Measurements from ENCODE around the gene MIXL1. TPM values are rescaled to one million over a fixed set of nuclear protein-coding genes. Genes with fewer than 3 reads are reported as not detected.

Gene MIXL1
- total and polyA plus RNA-seq, 2 experiments from 2014 or later, result 0.97 to 1.0 TPM

DNA sequence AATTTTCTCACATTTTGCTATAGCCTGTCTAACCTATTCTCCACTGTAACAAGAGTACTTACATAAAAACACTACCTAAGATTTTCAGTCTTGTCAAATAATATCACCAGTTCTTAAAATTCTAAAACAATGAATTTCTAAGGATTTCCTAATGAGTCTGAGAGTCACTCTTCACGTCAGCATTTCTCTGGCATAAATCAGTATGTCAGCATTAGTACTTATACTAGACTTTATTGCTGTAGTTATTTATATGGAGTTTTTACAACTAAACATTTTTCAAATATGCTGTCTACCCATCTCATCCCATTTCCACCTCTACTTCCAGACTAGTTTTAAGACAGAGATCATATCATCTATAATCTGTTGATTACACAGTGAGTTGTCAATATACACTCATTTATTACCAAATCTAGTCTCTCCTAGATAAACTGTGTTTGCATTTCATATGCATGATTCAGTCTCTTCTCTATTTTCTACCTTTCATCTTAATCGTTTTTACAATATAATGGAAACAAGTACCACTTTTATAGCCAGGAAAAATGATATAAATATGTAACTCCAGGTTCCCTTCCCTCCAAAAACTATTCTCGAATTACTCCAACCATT lies 52.7 kb downstream of the MIXL1 start:
- no peak for ATAC-seq

More for the DNA sequence above, 52.7 kb downstream of the MIXL1 start:
- no peak overlapping the region for H3K27ac ChIP-seq (ENCODE audit: low read depth)
- no peak overlapping the region for H3K27ac Mint-ChIP-seq
- no peaks in the 10 kb centered on the region for H3K79me2 ChIP-seq (replicated peaks; ENCODE audit: insufficient read depth)
- H3K9me3 Mint-ChIP-seq, result no peaks in the 10 kb centered on the region
- H3K9me2 ChIP-seq (ENCODE audit: insufficient read depth), result no peaks in the 10 kb centered on the region
- H3K27me3 Mint-ChIP-seq (ENCODE audit: insufficient read depth, low read depth, poor library complexity), result no peaks in the 10 kb centered on the region
- H3F3A ChIP-seq (replicated peaks; ENCODE audit: low read depth), result no peaks in the 10 kb centered on the region
- H2AFZ ChIP-seq, result no peak overlapping the region
- no peak overlapping the region for H3K4me2 ChIP-seq
- H3K4me1 ChIP-seq (ENCODE audit: insufficient read depth), result no peaks in the 10 kb centered on the region
- H3K36me3 ChIP-seq (ENCODE audit: insufficient read depth), result peaks cover 7% of the 10 kb centered on the region; the same call in 1 of the 2 replicates
- TF ChIP-seq STAT1 (IDR thresholded peaks at IDR 0.05; ENCODE audit: unreplicated experiment), result no peak
- TF ChIP-seq, protein P1, sequence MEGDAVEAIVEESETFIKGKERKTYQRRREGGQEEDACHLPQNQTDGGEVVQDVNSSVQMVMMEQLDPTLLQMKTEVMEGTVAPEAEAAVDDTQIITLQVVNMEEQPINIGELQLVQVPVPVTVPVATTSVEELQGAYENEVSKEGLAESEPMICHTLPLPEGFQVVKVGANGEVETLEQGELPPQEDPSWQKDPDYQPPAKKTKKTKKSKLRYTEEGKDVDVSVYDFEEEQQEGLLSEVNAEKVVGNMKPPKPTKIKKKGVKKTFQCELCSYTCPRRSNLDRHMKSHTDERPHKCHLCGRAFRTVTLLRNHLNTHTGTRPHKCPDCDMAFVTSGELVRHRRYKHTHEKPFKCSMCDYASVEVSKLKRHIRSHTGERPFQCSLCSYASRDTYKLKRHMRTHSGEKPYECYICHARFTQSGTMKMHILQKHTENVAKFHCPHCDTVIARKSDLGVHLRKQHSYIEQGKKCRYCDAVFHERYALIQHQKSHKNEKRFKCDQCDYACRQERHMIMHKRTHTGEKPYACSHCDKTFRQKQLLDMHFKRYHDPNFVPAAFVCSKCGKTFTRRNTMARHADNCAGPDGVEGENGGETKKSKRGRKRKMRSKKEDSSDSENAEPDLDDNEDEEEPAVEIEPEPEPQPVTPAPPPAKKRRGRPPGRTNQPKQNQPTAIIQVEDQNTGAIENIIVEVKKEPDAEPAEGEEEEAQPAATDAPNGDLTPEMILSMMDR (conservative IDR thresholded peaks at IDR 0.05; ENCODE audit: low read depth in 2 of 2), result no peak
- TF ChIP-seq JUNB (IDR thresholded peaks at IDR 0.05; ENCODE audit: unreplicated experiment), result no peak
- TF ChIP-seq ZNF114 (CRISPR knock-in tag; IDR thresholded peaks at IDR 0.05), result no peak
- TF ChIP-seq, protein P2, sequence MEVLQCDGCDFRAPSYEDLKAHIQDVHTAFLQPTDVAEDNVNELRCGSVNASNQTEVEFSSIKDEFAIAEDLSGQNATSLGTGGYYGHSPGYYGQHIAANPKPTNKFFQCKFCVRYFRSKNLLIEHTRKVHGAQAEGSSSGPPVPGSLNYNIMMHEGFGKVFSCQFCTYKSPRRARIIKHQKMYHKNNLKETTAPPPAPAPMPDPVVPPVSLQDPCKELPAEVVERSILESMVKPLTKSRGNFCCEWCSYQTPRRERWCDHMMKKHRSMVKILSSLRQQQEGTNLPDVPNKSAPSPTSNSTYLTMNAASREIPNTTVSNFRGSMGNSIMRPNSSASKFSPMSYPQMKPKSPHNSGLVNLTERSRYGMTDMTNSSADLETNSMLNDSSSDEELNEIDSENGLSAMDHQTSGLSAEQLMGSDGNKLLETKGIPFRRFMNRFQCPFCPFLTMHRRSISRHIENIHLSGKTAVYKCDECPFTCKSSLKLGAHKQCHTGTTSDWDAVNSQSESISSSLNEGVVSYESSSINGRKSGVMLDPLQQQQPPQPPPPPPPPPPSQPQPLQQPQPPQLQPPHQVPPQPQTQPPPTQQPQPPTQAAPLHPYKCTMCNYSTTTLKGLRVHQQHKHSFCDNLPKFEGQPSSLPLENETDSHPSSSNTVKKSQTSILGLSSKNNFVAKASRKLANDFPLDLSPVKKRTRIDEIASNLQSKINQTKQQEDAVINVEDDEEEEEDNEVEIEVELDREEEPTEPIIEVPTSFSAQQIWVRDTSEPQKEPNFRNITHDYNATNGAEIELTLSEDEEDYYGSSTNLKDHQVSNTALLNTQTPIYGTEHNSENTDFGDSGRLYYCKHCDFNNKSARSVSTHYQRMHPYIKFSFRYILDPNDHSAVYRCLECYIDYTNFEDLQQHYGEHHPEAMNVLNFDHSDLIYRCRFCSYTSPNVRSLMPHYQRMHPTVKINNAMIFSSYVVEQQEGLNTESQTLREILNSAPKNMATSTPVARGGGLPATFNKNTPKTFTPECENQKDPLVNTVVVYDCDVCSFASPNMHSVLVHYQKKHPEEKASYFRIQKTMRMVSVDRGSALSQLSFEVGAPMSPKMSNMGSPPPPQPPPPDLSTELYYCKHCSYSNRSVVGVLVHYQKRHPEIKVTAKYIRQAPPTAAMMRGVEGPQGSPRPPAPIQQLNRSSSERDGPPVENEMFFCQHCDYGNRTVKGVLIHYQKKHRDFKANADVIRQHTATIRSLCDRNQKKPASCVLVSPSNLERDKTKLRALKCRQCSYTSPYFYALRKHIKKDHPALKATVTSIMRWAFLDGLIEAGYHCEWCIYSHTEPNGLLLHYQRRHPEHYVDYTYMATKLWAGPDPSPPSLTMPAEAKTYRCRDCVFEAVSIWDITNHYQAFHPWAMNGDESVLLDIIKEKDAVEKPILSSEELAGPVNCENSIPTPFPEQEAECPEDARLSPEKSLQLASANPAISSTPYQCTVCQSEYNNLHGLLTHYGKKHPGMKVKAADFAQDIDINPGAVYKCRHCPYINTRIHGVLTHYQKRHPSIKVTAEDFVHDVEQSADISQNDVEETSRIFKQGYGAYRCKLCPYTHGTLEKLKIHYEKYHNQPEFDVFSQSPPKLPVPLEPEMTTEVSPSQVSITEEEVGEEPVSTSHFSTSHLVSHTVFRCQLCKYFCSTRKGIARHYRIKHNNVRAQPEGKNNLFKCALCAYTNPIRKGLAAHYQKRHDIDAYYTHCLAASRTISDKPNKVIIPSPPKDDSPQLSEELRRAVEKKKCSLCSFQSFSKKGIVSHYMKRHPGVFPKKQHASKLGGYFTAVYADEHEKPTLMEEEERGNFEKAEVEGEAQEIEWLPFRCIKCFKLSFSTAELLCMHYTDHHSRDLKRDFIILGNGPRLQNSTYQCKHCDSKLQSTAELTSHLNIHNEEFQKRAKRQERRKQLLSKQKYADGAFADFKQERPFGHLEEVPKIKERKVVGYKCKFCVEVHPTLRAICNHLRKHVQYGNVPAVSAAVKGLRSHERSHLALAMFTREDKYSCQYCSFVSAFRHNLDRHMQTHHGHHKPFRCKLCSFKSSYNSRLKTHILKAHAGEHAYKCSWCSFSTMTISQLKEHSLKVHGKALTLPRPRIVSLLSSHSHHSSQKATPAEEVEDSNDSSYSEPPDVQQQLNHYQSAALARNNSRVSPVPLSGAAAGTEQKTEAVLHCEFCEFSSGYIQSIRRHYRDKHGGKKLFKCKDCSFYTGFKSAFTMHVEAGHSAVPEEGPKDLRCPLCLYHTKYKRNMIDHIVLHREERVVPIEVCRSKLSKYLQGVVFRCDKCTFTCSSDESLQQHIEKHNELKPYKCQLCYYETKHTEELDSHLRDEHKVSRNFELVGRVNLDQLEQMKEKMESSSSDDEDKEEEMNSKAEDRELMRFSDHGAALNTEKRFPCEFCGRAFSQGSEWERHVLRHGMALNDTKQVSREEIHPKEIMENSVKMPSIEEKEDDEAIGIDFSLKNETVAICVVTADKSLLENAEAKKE (CRISPR knock-in tag; IDR thresholded peaks at IDR 0.05), result no peak
- TF ChIP-seq CREB1 (CRISPR knock-in tag; IDR thresholded peaks at IDR 0.05; ENCODE audit: low read depth), result no peak
- TF ChIP-seq EZH2phosphoT487 (IDR thresholded peaks at IDR 0.05; ENCODE audit: unreplicated experiment), result no peak
- no peak for TF ChIP-seq POLR2AphosphoS5 (IDR thresholded peaks at IDR 0.05; ENCODE audit: low read depth)
- TF ChIP-seq EZH2 (IDR thresholded peaks at IDR 0.05; ENCODE audit: low read depth, unreplicated experiment), result no peak
- no peak overlapping the region for H3K4me3 Mint-ChIP-seq
- H4K20me1 ChIP-seq (replicated peaks; ENCODE audit: insufficient read depth), result 0 out of 2 replicates have a peak, but pooled peaks cover 4% of the 10 kb centered on the region
- no peak for DNase-seq (ENCODE audit: low spot score)
- peaks cover 28% of the 10 kb centered on the region for H3K36me3 Mint-ChIP-seq (ENCODE audit: low read depth)
- no peaks in the 10 kb centered on the region for H3K4me1 Mint-ChIP-seq
- H3K4me3 ChIP-seq, result no peak overlapping the region
- H3K27me3 ChIP-seq (ENCODE audit: insufficient read depth), result no peaks in the 10 kb centered on the region

Other genes starting within 250 kb of the MIXL1 start
- gene SDE2, start 224.3 kb upstream of the MIXL1 start, total RNA-seq (2014; rRNA removed; shearing (Covaris generic)), result 25.6 and 26.9 TPM in 2 replicates
- 10.6 and 11.3 TPM in 2 replicates for gene SDE2, start 224.3 kb upstream of the MIXL1 start, polyA plus RNA-seq (2016; fragmentation: Nextera tagmentation; extraction: Ambion mirVana)
- 913 and 938 TPM in 2 replicates for gene H3-3A, start 160.9 kb upstream of the MIXL1 start, total RNA-seq (2014; rRNA removed; shearing (Covaris generic))
- 2,407 and 2,643 TPM in 2 replicates for gene H3-3A, start 160.9 kb upstream of the MIXL1 start, polyA plus RNA-seq (2016; fragmentation: Nextera tagmentation; extraction: Ambion mirVana)
- gene ACBD3, start 36.9 kb upstream of the MIXL1 start, total RNA-seq (2014; rRNA removed; shearing (Covaris generic)), result 36.2 and 37.2 TPM in 2 replicates
- 17.1 and 17.9 TPM in 2 replicates for gene ACBD3, start 36.9 kb upstream of the MIXL1 start, polyA plus RNA-seq (2016; fragmentation: Nextera tagmentation; extraction: Ambion mirVana)
- 16.9 and 17.5 TPM in 2 replicates for gene LIN9, start 85.5 kb downstream of the MIXL1 start, total RNA-seq (2014; rRNA removed; shearing (Covaris generic))
- gene LIN9, start 85.5 kb downstream of the MIXL1 start, polyA plus RNA-seq (2016; fragmentation: Nextera tagmentation; extraction: Ambion mirVana), result 11.8 and 12.4 TPM in 2 replicates
- gene PARP1, start 184.4 kb downstream of the MIXL1 start, total RNA-seq (2014; rRNA removed; shearing (Covaris generic)), result 603 and 877 TPM in 2 replicates
- gene PARP1, start 184.4 kb downstream of the MIXL1 start, polyA plus RNA-seq (2016; fragmentation: Nextera tagmentation; extraction: Ambion mirVana), result 1,061 and 1,082 TPM in 2 replicates

Data from GM23338 (cell line).